ENCODE results near the gene BANF2.

- no peak for TF ChIP-seq CTCF (IDR thresholded peaks at IDR 0.05)
- TF ChIP-seq POLR2A (IDR thresholded peaks at IDR 0.05) = no peak
Observed at GRCh38 chr20:17673084-17673483, 26.7 kb upstream of the BANF2 start.
